Adrenal gland (tissue), 5 donors: ENCODE measurements around the gene RPS6KL1.

Experiments used
- CTCF ChIP-seq, 6 experiments: fragments of 450-650 bp in 4 of 6; fragments of 200-600 bp in 2 of 6; sonication (generic) in 1 of 6; IDR thresholded peaks; 1 replicate in 5 of 6; 2 replicates in 1 of 6; pipeline versions ENCODE4 v1.5.1 to v1.8.0; 2016 to 2021; ENCODE audit warnings: antibody characterized with exemption in 6 of 6, mild to moderate bottlenecking in 2 of 6, moderate library complexity in 1 of 6
- POLR2A ChIP-seq, 2 donors: fragments of 450-650 bp; IDR thresholded peaks; one replicate each; pipeline ENCODE4 v1.6.1; 2017; ENCODE audit warnings: antibody characterized with exemption in 2 of 2, mild to moderate bottlenecking in 2 of 2, moderate library complexity in 1 of 2
- donor health status: DM: no; HTN: no; CAD: no.

- no peak for TF ChIP-seq POLR2A (IDR thresholded peaks at IDR 0.05)
- no peak for TF ChIP-seq CTCF (IDR thresholded peaks at IDR 0.05)
Measured at GRCh38 chr14:74915826-74916225, 7.2 kb downstream of the RPS6KL1 start.
